GM12878 (cell line): ENCODE measurements around the gene CYB5D1. TPM values are rescaled to one million over a fixed set of nuclear protein-coding genes. Genes with fewer than 3 reads are reported as not detected.

Experiments used
- ATAC-seq: fragments of 200-7000 bp; cut with Tn5 transposase; 3 replicates; pipeline ENCODE4 v1.9.1; 2020; ENCODE audit warnings: mild to moderate bottlenecking, moderate library complexity
- BruUV-seq: library from RNA; stranded (reverse); fragments of 400-500 nt; replicated peaks from 2 replicates; lab custom pipeline; 2021; lab: Mats Ljungman, UMichigan
- CTCF ChIA-PET: fragments of 300-600 bp; sonication (Branson Sonifier 250); formaldehyde crosslinking; extraction: SDS; loops from one replicate; lab custom pipeline; 2021; ENCODE audit warnings: inconsistent platforms; lab: Yijun Ruan, JAX
- POLR2A ChIA-PET: fragments of 350-600 bp; formaldehyde crosslinking; extraction: SDS; loops from one replicate; lab custom pipeline; 2021; ENCODE audit warnings: inconsistent platforms; lab: Charles Lee
- RAD21 ChIA-PET: fragments of 300-600 bp; sonication (Branson Sonifier 250); formaldehyde crosslinking; loops from one replicate; lab custom pipeline; 2023; ENCODE audit warnings: antibody characterized with exemption; ENCODE audit not compliant: unreplicated experiment; lab: Charles Lee
- SMC1A ChIA-PET: fragments of 300-600 bp; sonication (Branson Sonifier 250); formaldehyde crosslinking; loops from one replicate; lab custom pipeline; 2023; ENCODE audit not compliant: unreplicated experiment, uncharacterized antibody; lab: Charles Lee
- DNase-seq: peaks from one replicate; pipeline ENCODE4 v3.0.0-alpha.2; 2011; ENCODE audit warnings: low read depth, low spot score
- FAIRE-seq: peaks from 3 replicates; lab custom pipeline; 2011; peaks lifted over from hg19 to GRCh38; lab: Jason Lieb, UNC
- H2AFZ ChIP-seq: 2 replicates; pipeline ENCODE4 v1.6.0; 2011; ENCODE audit warnings: low read depth, low read length, control low read depth; ENCODE audit not compliant: control insufficient read depth
- H3K27ac ChIP-seq: 2 replicates; pipeline ENCODE4 v1.5.1; 2011; ENCODE audit warnings: control low read depth; ENCODE audit not compliant: control insufficient read depth, insufficient read depth
- H3K27me3 ChIP-seq, 2 experiments: replicated peaks in 1 of 2; 2 replicates each; pipeline versions ENCODE4 v1.6.0 to v1.6.1; 2011; ENCODE audit warnings: low read length in 1 of 2; ENCODE audit not compliant: control insufficient read depth in 2 of 2, insufficient read depth in 2 of 2
- H3K36me3 ChIP-seq, 2 experiments: 2 replicates each; pipeline ENCODE4 v1.5.1; 2011; ENCODE audit warnings: low read length in 1 of 2; ENCODE audit not compliant: control insufficient read depth in 2 of 2, insufficient read depth in 2 of 2
- H3K4me1 ChIP-seq: 2 replicates; pipeline ENCODE4 v1.6.1; 2011; ENCODE audit warnings: mild to moderate bottlenecking, low read length, moderate library complexity, mixed read lengths; ENCODE audit not compliant: control insufficient read depth, insufficient read depth
- H3K4me2 ChIP-seq: 2 replicates; pipeline ENCODE4 v1.6.0; 2011; ENCODE audit warnings: control low read depth; ENCODE audit not compliant: control insufficient read depth, insufficient read depth
- H3K4me3 ChIP-seq: fragments of 200-600 bp; sonication (generic); 2 replicates; pipeline ENCODE4 v1.5.1; 2016
- H3K79me2 ChIP-seq: 2 replicates; pipeline ENCODE4 v1.6.0; 2011; ENCODE audit warnings: low read length; ENCODE audit not compliant: control insufficient read depth, insufficient read depth
- H3K9ac ChIP-seq: 2 replicates; pipeline ENCODE4 v1.8.0; 2011; ENCODE audit warnings: low read length, control low read depth, mixed read lengths; ENCODE audit not compliant: control insufficient read depth, insufficient read depth
- H3K9me3 ChIP-seq: replicated peaks from 3 replicates; pipeline ENCODE4 v1.5.1; 2011; ENCODE audit warnings: mild to moderate bottlenecking, low read length; ENCODE audit not compliant: control insufficient read depth, insufficient read depth
- H4K20me1 ChIP-seq: 2 replicates; pipeline ENCODE4 v1.6.0; 2011; ENCODE audit not compliant: control insufficient read depth, insufficient read depth
- CEBPB ChIP-seq, 2 experiments: fragments of 150-350 bp in 1 of 2; IDR thresholded peaks; 2 replicates each; pipeline ENCODE4 v1.6.1; 2012 to 2014; ENCODE audit warnings: low read depth in 2 of 2, low read length in 2 of 2, borderline replicate concordance in 1 of 2, inconsistent platforms in 1 of 2
- CTCF ChIP-seq, 3 experiments: IDR thresholded peaks in 2 of 3; conservative IDR thresholded peaks in 1 of 3; 2 replicates each; pipeline ENCODE4 v1.5.1; 2011; ENCODE audit warnings: low read depth in 3 of 3, low read length in 3 of 3, mild to moderate bottlenecking in 3 of 3, control low read depth in 2 of 3, moderate library complexity in 2 of 3, inconsistent platforms in 1 of 3, mixed read lengths in 1 of 3; ENCODE audit not compliant: control insufficient read depth in 2 of 3, insufficient read depth in 1 of 3; ENCODE audit errors: extremely low read depth in 1 of 3
- ETV6 ChIP-seq, 2 experiments: fragments of 450-650 bp in 1 of 2; IDR thresholded peaks in 1 of 2; conservative IDR thresholded peaks in 1 of 2; 2 replicates each; pipeline ENCODE4 v1.6.1; 2014; ENCODE audit warnings: antibody characterized with exemption in 1 of 2, borderline replicate concordance in 1 of 2, low read depth in 1 of 2, mild to moderate bottlenecking in 1 of 2, moderate library complexity in 1 of 2
- IKZF2 ChIP-seq, 2 experiments: fragments of 450-650 bp; IDR thresholded peaks; 2 replicates each; pipeline ENCODE4 v1.6.1; 2017; ENCODE audit warnings: mild to moderate bottlenecking in 2 of 2, moderate library complexity in 2 of 2
- PKNOX1 ChIP-seq: fragments of 450-650 bp; IDR thresholded peaks from 2 replicates; pipeline ENCODE4 v1.6.1; 2016; ENCODE audit warnings: mild to moderate bottlenecking
- SMARCA5 ChIP-seq: fragments of 450-650 bp; IDR thresholded peaks from 2 replicates; pipeline ENCODE4 v1.6.1; 2017; ENCODE audit warnings: mild to moderate bottlenecking
- SPI1 ChIP-seq: IDR thresholded peaks from 2 replicates; pipeline ENCODE4 v1.6.1; 2011; ENCODE audit warnings: low read depth, mild to moderate bottlenecking, low read length, moderate library complexity, borderline replicate concordance; ENCODE audit not compliant: insufficient read depth
- TARDBP ChIP-seq: IDR thresholded peaks from 2 replicates; pipeline ENCODE4 v1.6.1; 2016; ENCODE audit warnings: borderline replicate concordance
- ZBTB33 ChIP-seq: fragments of 450-650 bp; IDR thresholded peaks from 2 replicates; pipeline ENCODE4 v1.6.1; 2017; ENCODE audit warnings: mild to moderate bottlenecking
- ZNF207 ChIP-seq: fragments of 450-650 bp; IDR thresholded peaks from 2 replicates; pipeline ENCODE4 v1.6.1; 2014; ENCODE audit warnings: antibody characterized with exemption, mild to moderate bottlenecking, borderline replicate concordance
- ZNF622 ChIP-seq: fragments of 450-650 bp; IDR thresholded peaks from 2 replicates; pipeline ENCODE4 v1.6.1; 2017; ENCODE audit warnings: mild to moderate bottlenecking, inconsistent platforms
- WGBS: methylation state at CpG from one replicate; pipeline ENCODE4 v1.1.6; 2016; ENCODE audit warnings: low lambda C conversion rate; ENCODE audit not compliant: insufficient replicate concordance, insufficient coverage; ENCODE audit errors: missing lambda C conversion rate; 5-methylcytosine and 5-hydroxymethylcytosine counted together
- in situ Hi-C: fragments of 300-500 bp; cut with MboI; formaldehyde crosslinking; loops from 9 replicates; pipeline ENCODE4 v1.14.3; 2018; ENCODE audit warnings: mixed read lengths
- intact Hi-C: fragments of 100-400 bp; cut with micrococcal nuclease; formaldehyde crosslinking; loops from one replicate; pipeline ENCODE4 v1.14.2; 2022; ENCODE audit not compliant: unreplicated experiment
- polyA plus RNA-seq, 11 experiments: library from polyadenylated mRNA; depleted of rRNA in 4 of 11; unstranded in 6 of 11; stranded (reverse) in 5 of 11; fragments of >200 nt; fragmentation: Nextera tagmentation in 4 of 11; fragmentation: Illumina TruSeq in 1 of 11; extraction: Ambion mirVana in 4 of 11; extraction: Trizol in 1 of 11; gene quantifications; 1 replicate in 1 of 11; 2 replicates in 10 of 11; pipeline versions ENCODE4 v1.2.1 to v1.2.3, GENCODE V29; 2011 to 2016; ENCODE audit warnings: inconsistent platforms in 2 of 11, missing spikeins in 2 of 11, low read depth in 1 of 11
- total RNA-seq, 4 experiments: library from RNA; depleted of rRNA in 3 of 4; stranded (reverse); fragments of >200 nt in 3 of 4; fragmentation: Illumina TruSeq in 1 of 4; extraction: Trizol in 1 of 4; gene quantifications; 2 replicates each; pipeline versions ENCODE4 v1.2.1 to v1.2.3, GENCODE V29; 2013 to 2021

CYB5D1 gene
- total and polyA plus RNA-seq, 10 of the 15 experiments (the other 5 are each of a cell fraction or from before 2014, with no cell fraction given): 1.6 to 8.7 (median 6.4) TPM

- in situ Hi-C loops (no loop called here), intact Hi-C loops (no loop called here)
- no peaks in the 10 kb centered on the region for H3K9me3 ChIP-seq
- CTCF ChIA-PET: interaction anchor here (5.7 kb wide), 1 partner anchor 14 kb away, joined by 57 read pairs; the partner anchor contains the start of gene KDM6B
- SMC1A ChIA-PET: no interaction called here
- H3K27ac ChIP-seq: no peak overlapping the region
- H3K36me3 ChIP-seq: peaks cover 11 to 29% of the 10 kb centered on the region in 2 experiments; a peak in 3 of 4 replicates
- RAD21 ChIA-PET: interaction anchor here (0.7 kb wide), 1 partner anchor 188 kb away, joined by 3 read pairs; no protein-coding TSS in a partner anchor
- H3K27me3 ChIP-seq: no peaks in the 10 kb centered on the region
- ATAC-seq: no peak
- peaks cover 23% of the 10 kb centered on the region for H3K79me2 ChIP-seq
- no peak for DNase-seq
- H2AFZ ChIP-seq: no peak overlapping the region
- no peaks in the 10 kb centered on the region; the same call in 1 of the 2 replicates for H4K20me1 ChIP-seq
- FAIRE-seq: no peak
- no peak overlapping the region for H3K9ac ChIP-seq
- POLR2A ChIA-PET: no interaction called here
- no peak for TF ChIP-seq TARDBP
- no peak for TF ChIP-seq ETV6 (conservative IDR thresholded peaks at IDR 0.05 in 1 of 2, IDR thresholded peaks at IDR 0.05 in 1 of 2; ENCODE audit: borderline replicate concordance in 1 of 2, low read depth in 1 of 2)
- TF ChIP-seq, all 136 proteins: peak for 0
- no TSS peak for BruUV-seq
- Histone ChIP-seq H3K4me2 (no peak overlapping the region), H3K4me3 (no peak overlapping the region), H3K4me1 (peaks cover 21% of the 10 kb centered on the region)
- WGBS: 90% methylated on average over 10 of the region's 20 CpGs
Observed at GRCh38 chr17:7848131-7848579, 9.6 kb upstream of the CYB5D1 start.

- in situ Hi-C loops (no loop called here), intact Hi-C loops (no loop called here)
- CTCF ChIA-PET: interaction anchor here (5.7 kb wide), 1 partner anchor 15 kb away, joined by 57 read pairs; the partner anchor contains the start of gene KDM6B
- Histone ChIP-seq H3K9ac (no peak overlapping the region), H3K27me3 (no peaks in the 10 kb centered on the region), H4K20me1 (no peaks in the 10 kb centered on the region; the same call in 1 of the 2 replicates), H3K4me3 (no peak overlapping the region), H3K27ac (no peak overlapping the region), H3K9me3 (no peaks in the 10 kb centered on the region), H3K79me2 (peaks cover 18% of the 10 kb centered on the region), H3K4me2 (no peak overlapping the region), H2AFZ (no peak overlapping the region), H3K4me1 (peaks cover 21% of the 10 kb centered on the region), H3K36me3 (peaks cover 12 to 29% of the 10 kb centered on the region in 2 experiments; a peak in 3 of 4 replicates)
- no peak for FAIRE-seq
- DNase-seq: no peak
- WGBS: 91% methylated on average over 14 of the region's 21 CpGs
- RAD21 ChIA-PET: no interaction called here
- ATAC-seq: no peak
- SMC1A ChIA-PET: no interaction called here
- BruUV-seq: no TSS peak
- POLR2A ChIA-PET: interaction anchor here (0.5 to 0.6 kb wide), 2 partner anchors 82 to 188 kb away, joined by 4 to 7 read pairs; no protein-coding TSS in a partner anchor
- TF ChIP-seq ZNF622: no peak
- no peak for TF ChIP-seq SMARCA5
- no peak for TF ChIP-seq IKZF2 (IDR thresholded peaks at IDR 0.05)
- no peak for TF ChIP-seq CTCF (IDR thresholded peaks at IDR 0.05 in 2 of 3, conservative IDR thresholded peaks at IDR 0.05 in 1 of 3; ENCODE audit: control insufficient read depth in 2 of 3, extremely low read depth in 1 of 3, insufficient read depth in 1 of 3, low read depth in 3 of 3, low read length in 3 of 3)
- TF ChIP-seq SPI1: no peak
- TF ChIP-seq CEBPB (IDR thresholded peaks at IDR 0.05; ENCODE audit: borderline replicate concordance in 1 of 2, low read depth in 2 of 2, low read length in 2 of 2): no peak
- no peak for TF ChIP-seq PKNOX1
- no peak for TF ChIP-seq ZNF207
- TF ChIP-seq ZBTB33: no peak
Observed at GRCh38 chr17:7848739-7849129, 9.1 kb upstream of the CYB5D1 start.
